ENCODE measurements around the gene EYS.
"Not testable (repeated sequence)": the region's sequence is repeated elsewhere in the genome, so short reads cannot be mapped to it uniquely, and the experiment has no call there.

Gene EYS

DNA sequence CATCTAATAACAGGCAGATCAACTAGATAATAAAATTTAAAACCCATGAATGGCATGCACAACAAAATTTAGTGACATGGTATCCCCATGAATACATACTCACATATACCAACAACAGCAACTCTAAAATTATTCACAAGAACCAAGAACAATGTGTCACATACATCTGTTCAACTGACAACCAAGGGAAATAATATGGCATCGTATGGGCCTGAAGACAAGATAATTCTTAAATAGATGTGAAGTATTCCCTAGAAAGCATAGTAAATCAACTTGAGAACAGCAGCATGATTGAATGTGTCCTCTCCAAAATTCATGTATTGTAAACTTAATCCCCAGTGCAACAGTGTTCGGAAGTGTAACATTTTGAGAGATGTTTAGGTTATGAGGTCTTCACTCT, 635.5 kb downstream of the EYS start:
- no peak for DNase-seq

- DNase-seq = no peak
Measured at GRCh38 chr6:65064844-65065243, 642.2 kb downstream of the EYS start.

DNA sequence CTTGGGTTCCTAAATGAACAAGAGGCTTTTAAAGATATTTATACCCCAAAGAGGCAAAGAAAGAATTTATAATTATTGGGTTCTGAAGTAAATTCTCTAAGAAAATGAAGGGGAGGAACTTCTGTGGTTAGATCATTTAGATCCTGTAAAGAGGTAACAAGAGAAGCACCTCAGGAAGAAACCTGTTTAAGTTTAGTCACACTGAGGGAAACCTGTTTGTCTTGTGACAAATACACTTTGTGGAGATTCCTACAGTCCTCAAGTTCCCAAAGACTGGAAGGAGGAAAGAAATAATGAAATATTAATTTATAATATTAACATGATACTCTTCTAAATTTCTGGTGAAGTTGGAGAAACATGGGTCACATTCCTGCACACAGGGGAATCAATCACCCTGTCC, 647.5 kb downstream of the EYS start:
- DNase-seq = no peak

- no peak for DNase-seq
Measured at GRCh38 chr6:65055545-65055944, 651.5 kb downstream of the EYS start.

DNA sequence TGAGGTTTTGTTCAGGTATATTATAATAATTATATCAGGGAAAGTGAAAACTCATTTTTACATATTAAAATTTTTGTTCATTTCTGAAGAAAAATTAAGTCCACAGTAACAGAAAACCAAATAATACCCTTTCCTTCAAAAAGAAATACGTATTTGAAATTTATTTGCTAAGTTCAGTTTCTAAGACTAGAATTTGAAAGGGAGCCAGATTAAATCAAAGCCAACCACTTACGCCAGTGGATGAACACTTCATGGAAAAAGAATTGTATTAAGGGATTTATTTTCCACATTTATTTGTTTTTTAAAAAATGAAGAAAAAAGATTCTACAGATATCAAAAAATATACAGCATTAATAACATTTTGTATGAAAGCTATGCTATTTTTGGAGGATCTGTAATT, 654.4 kb downstream of the EYS start:
- DNase-seq = no peak

GRCh38 chr6:65045801-65046200, 661.2 kb downstream of the EYS start:
- DNase-seq = no peak

DNA sequence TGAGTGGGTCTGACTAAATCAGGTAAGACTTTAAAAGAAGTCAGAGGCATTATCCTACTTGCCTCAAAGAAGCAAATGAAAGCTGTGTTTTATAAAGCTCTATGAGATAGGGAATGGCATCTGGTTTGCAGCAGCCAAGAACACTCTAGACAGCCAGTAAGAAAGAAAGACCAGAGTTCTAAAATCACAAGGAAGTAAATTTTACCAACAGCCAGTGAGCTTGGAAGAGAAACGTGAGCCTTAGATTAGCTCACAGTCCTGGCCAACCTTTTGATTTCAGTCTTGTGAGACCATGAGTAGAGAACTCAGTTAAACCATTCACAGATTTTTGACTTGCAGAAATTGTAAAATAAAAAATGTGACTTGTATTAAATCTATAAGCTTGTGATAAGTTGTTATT, 693.0 kb downstream of the EYS start:
- no peak for DNase-seq

GRCh38 chr6:65006788-65007187, 700.2 kb downstream of the EYS start:
- no peak for DNase-seq

GRCh38 chr6:65004283-65004682, 702.7 kb downstream of the EYS start:
- DNase-seq = no peak

- not testable (repeated sequence) for DNase-seq
Measured at GRCh38 chr6:65002882-65003281, 704.1 kb downstream of the EYS start.

DNA sequence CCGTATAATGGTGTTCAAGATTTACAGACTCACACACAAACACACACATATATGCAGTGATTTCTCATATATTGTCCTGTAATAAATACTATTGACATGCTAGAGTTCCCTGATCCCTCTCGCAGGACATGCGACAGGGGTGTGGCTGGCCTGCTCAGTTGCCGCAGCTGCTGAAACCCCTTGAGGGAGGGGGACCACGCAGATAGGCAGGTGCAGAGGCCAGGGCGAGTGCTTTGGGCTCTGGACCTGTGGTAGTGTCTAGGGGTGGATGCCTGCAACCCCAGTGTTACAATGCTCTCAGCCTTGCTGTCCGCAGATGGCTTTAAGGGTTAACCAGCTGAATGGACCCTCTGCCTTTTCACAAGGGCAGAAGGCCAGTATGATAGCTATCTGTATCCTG, 706.2 kb downstream of the EYS start:
- DNase-seq = no peak

GRCh38 chr6:64998204-64998603, 708.8 kb downstream of the EYS start:
- DNase-seq = no peak

- DNase-seq = no peak
Measured at GRCh38 chr6:64996301-64996700, 710.7 kb downstream of the EYS start.

- no peak for DNase-seq
Measured at GRCh38 chr6:64990652-64991304, 716.2 kb downstream of the EYS start.

DNA sequence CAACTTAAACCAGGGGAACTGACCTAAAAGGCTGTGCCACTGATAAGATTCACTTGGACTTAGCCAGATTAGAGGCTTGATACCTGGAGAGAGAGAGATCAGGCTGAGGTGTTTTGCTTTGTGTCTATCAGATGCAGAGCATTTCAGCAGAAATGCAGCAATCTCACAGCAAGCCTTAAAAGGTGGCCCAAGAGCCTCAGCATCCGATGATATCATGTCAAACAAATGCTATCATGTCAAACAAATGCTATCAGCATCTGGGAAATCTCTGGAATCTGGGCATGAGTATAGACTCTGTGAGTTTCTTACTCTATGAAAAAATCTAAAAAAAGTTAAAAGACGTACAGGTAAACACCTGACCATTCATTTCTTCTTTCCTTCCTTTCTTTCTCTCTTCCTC, 718.9 kb downstream of the EYS start:
- DNase-seq = no peak

- no peak for DNase-seq
Measured at GRCh38 chr6:64987066-64987465, 720.0 kb downstream of the EYS start.

DNA sequence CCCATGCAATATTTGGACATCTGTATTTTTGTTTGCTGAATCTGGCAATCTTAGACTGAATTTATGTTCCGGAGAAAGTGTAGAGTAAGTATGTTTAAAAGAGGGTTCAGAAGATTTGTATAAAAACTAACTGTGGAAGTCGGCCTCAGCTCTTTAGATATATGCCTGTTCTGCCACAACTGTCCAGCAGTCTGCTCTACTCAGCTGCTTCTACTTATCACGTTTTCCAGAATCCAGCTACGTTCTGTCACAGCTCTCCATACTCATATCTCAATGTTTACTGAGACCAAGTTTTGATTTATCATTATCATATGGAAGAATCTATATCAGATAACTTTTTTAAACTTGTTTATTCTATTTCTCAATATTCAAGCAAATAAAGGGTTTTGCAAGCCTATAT, 721.3 kb downstream of the EYS start:
- DNase-seq = no peak

GRCh38 chr6:64984948-64985347, 722.1 kb downstream of the EYS start:
- DNase-seq = no peak

- DNase-seq = no peak
Measured at GRCh38 chr6:64983089-64983488, 723.9 kb downstream of the EYS start.

GRCh38 chr6:64973142-64973541, 733.9 kb downstream of the EYS start:
- no peak for DNase-seq

- no peak for DNase-seq
Measured at GRCh38 chr6:64969139-64969538, 737.9 kb downstream of the EYS start.

DNA sequence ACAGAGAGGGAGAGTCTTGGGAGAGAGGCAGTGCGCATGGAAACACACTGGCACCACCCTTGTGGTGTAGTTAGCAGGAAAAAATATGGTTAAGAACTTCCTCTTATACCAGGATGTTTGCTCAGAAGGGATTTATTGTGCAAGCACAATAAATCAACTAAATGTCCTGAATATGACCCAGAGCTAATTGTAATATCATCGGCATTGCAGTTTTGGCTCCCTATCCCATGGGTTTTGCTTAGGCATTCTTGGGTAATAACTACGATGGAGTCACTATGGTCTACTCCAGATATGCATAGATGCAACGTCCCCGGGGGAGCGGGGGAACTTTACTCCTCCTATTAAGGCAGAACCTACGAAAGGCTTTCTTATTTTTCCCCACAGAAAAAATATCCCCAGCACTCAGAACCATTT, 751.6 kb downstream of the EYS start:
- no peak for DNase-seq

DNA sequence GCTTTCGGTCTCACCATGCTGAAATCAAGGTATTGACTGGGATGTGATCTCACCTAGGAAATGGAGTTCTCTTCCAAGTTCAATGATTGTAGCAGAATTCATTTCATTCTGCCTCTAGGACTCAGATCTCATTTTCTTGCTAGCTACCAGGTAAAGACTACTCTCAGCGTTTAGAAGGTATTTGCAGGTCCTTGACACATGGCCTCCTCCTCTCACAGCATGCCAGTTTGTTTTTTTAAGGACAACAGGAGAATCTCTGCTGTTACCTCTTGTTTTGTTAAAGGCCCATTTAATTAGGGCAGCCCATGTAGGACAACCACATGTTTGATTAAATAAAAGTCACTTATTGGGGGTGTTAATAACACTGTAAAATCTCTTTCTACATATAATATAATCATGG, 757.8 kb downstream of the EYS start:
- DNase-seq = no peak

GRCh38 chr6:64948261-64948660, 758.8 kb downstream of the EYS start:
- DNase-seq = no peak

GRCh38 chr6:64945450-64945849, 761.6 kb downstream of the EYS start:
- DNase-seq = no peak

DNA sequence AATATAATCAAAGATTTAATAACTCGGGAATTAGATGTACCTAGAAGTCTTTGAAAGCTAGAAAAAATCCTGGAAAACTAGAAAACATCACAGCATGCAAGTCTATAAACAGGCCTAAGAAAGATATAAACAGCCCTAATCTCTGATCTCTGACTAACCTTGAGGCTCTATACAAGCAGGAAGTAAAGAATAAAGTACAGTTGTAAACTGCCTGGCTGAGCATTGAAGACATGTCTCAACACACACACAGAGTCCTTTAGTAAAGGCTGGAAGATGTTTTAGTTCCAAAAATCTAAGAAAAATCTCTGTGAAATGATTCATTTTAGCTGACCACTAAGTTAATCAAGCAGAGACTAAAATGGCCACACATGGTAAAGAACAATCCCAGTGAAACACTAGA, 774.5 kb downstream of the EYS start:
- DNase-seq = no peak

Measured in DMS79 treated with DMSO at 0.1 percent for 48 hours (cell line).